Common myeloid progenitor, CD34-positive (primary cell): ENCODE measurements around the gene FASTK.

Source experiments
- CTCF ChIA-PET: fragments of 350-600 bp; sonication (Branson Sonifier 250); formaldehyde crosslinking; loops from one replicate; lab custom pipeline; 2021; ENCODE audit warnings: antibody characterized with exemption; lab: Charles Lee
- POLR2A ChIA-PET: fragments of 350-600 bp; sonication (Branson Sonifier 250); formaldehyde crosslinking; loops from one replicate; lab custom pipeline; 2021; ENCODE audit warnings: antibody characterized with exemption; lab: Charles Lee
- DNase-seq, 3 donors: peaks; one replicate each; pipeline versions ENCODE4 v3.0.0 to v3.0.0-alpha.2; 2013
- H3K27ac ChIP-seq, 2 experiments: 1 replicate in 1 of 2; 2 replicates in 1 of 2; pipeline ENCODE4 v1.7.0; 2013; ENCODE audit warnings: inconsistent platforms in 2 of 2, low read length in 2 of 2, mild to moderate bottlenecking in 2 of 2, low read depth in 1 of 2, moderate library complexity in 1 of 2; ENCODE audit not compliant: severe bottlenecking in 2 of 2, insufficient read depth in 1 of 2, poor library complexity in 1 of 2
- H3K27me3 ChIP-seq, 5 experiments: replicated peaks in 2 of 5; 1 replicate in 3 of 5; 2 replicates in 2 of 5; pipeline versions ENCODE4 v1.6.1 to v1.7.0; 2013; ENCODE audit warnings: low read length in 4 of 5, mild to moderate bottlenecking in 2 of 5, moderate library complexity in 2 of 5, inconsistent platforms in 1 of 5; ENCODE audit not compliant: insufficient read depth in 5 of 5, control insufficient read depth in 4 of 5
- H3K36me3 ChIP-seq, 4 experiments: 1 replicate in 2 of 4; 2 replicates in 2 of 4; pipeline versions ENCODE4 v1.6.1 to v1.7.0; 2013; ENCODE audit warnings: low read length in 3 of 4, control low read depth in 1 of 4, mild to moderate bottlenecking in 1 of 4; ENCODE audit not compliant: control insufficient read depth in 4 of 4, insufficient read depth in 4 of 4
- H3K4me1 ChIP-seq, 4 experiments: 1 replicate in 3 of 4; 2 replicates in 1 of 4; pipeline versions ENCODE4 v1.6.1 to v1.7.1; 2013; ENCODE audit warnings: low read length in 3 of 4, mild to moderate bottlenecking in 3 of 4, control low read depth in 1 of 4, inconsistent platforms in 1 of 4, moderate library complexity in 1 of 4; ENCODE audit not compliant: control insufficient read depth in 4 of 4, insufficient read depth in 4 of 4; ENCODE audit errors: control extremely low read depth in 1 of 4
- H3K4me3 ChIP-seq, 7 experiments: 1 replicate in 4 of 7; 2 replicates in 3 of 7; pipeline versions ENCODE4 v1.5.1 to v1.7.0; 2013; ENCODE audit warnings: mild to moderate bottlenecking in 7 of 7, low read length in 6 of 7, moderate library complexity in 6 of 7, inconsistent platforms in 2 of 7, low read depth in 2 of 7, control low read depth in 1 of 7; ENCODE audit not compliant: insufficient read depth in 4 of 7, control insufficient read depth in 1 of 7; ENCODE audit errors: extremely low read depth in 1 of 7
- H3K9me3 ChIP-seq, 5 experiments: 1 replicate in 4 of 5; 2 replicates in 1 of 5; pipeline versions ENCODE4 v1.6.1 to v1.7.1; 2013; ENCODE audit warnings: low read length in 4 of 5, mild to moderate bottlenecking in 2 of 5, inconsistent platforms in 1 of 5, low read depth in 1 of 5, moderate library complexity in 1 of 5; ENCODE audit not compliant: control insufficient read depth in 4 of 5, insufficient read depth in 2 of 5; ENCODE audit errors: control extremely low read depth in 1 of 5
- WGBS: methylation state at CpG from one replicate; pipeline ENCODE4 v1.1.5; 2013; ENCODE audit not compliant: insufficient coverage; 5-methylcytosine and 5-hydroxymethylcytosine counted together

FASTK gene

DNA sequence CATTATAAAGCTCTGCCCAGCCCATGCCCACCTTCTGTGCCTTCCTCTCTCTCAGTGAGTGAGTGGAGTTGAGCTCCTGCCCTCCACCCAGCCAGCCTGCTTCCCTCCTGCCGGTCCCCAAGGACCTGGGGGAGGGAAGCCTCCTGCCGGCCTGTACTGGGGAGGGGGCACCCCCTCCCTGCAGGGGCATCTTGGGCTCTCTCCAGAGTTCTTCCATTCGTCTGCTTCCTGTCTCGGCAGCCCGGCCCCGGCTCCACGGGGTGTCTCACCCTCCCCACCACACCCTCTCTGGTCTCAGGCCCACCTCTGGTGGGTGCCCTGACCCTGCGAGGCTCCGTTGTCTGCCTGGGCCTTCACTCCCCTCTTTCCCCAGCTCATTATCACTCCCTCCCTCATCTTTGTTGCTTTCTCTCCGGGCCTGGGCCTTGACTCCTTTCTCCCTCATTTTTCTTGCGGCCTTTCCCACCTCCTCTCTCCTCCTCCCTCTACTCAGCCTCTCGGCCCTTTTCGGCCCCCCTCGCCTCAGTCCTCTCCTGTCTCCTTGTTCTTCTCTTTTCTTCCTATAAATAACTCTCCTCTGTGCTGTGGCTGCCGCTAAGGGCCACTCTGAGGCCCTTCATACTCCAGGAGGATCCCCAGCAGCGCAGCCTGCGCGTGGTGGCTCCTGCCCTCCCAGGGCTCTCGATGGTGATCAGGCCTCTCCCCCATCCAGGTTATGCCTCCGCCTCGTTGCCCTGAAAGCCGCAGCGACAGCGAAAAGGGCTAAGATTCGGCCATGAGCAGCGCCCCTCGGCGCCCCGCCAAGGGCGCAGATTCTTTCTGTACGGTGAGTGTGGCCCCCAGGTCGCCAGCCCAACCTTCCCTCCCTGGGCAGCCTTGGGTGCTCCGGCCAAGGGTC, 19.1 kb downstream of the FASTK start:
- Histone ChIP-seq H3K36me3 (peaks cover 0 to 38% (median 26%) of the 10 kb centered on the region in 4 experiments), H3K27ac (peak overlapping the region in 1 of 2 experiments; percentile 66), H3K4me1 (peaks cover 5 to 43% (median 37%) of the 10 kb centered on the region in 4 experiments), H3K9me3 (no peaks in the 10 kb centered on the region), H3K4me3 (peak overlapping the region in 1 of 7 experiments; percentile 81), H3K27me3 (no peaks in the 10 kb centered on the region)
- CTCF ChIA-PET: interaction anchor here (0.8 to 7.2 kb wide), 8 partner anchors 10 to 51 kb away, joined by 3 to 64 read pairs (median 3); partner anchors contain the start of gene ABCB8
- POLR2A ChIA-PET: interaction anchor here (1.3 kb wide), 1 partner anchor 49 kb away, joined by 3 read pairs; no protein-coding TSS in a partner anchor
- whole genome bisulfite sequencing: 92% methylated on average over 30 of the region's 33 CpGs
- no peak for DNase-seq

- Histone ChIP-seq H3K36me3 (peaks cover 0 to 30% (median 21%) of the 10 kb centered on the region in 4 experiments), H3K27ac (peak overlapping the region in 1 of 2 experiments; percentile 66), H3K9me3 (no peaks in the 10 kb centered on the region), H3K4me1 (peaks cover 5 to 44% (median 37%) of the 10 kb centered on the region in 4 experiments), H3K4me3 (peak overlapping the region; percentile 57 to 98 (median 82)), H3K27me3 (no peaks in the 10 kb centered on the region)
- peak in 2 of 3 donors; percentile 25 to 38 for DNase-seq
- 27% methylated on average over 8 of the region's 21 CpGs for WGBS
- POLR2A ChIA-PET: interaction anchor here (1.3 kb wide), 1 partner anchor 50 kb away, joined by 3 read pairs; no protein-coding TSS in a partner anchor
- CTCF ChIA-PET: interaction anchor here (0.8 to 7.2 kb wide), 11 partner anchors 10 to 52 kb away, joined by 3 to 64 read pairs (median 4); partner anchors contain the start of genes ABCB8 and TMUB1
These were observed 20.0 kb downstream of the FASTK start for GRCh38 chr7:151060416-151061212.

DNA sequence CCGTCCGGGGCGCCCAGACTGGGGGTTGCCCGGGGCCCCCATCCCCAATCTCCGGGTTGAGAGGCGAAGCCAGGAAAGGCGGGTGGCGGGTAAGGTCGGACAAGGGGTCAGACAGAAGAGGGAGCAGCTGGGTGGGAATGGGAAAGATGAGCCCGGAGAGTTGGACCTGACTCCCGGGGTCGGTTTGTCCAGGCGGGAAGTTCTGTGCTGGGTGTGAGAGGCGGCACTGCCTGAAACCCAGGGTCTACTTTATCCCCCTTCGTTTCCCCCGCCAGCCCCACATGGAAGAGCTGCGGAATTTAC, 20.5 kb downstream of the FASTK start:
- Histone ChIP-seq H3K9me3 (no peaks in the 10 kb centered on the region), H3K27ac (peak overlapping the region in 1 of 2 experiments; percentile 66), H3K27me3 (no peaks in the 10 kb centered on the region), H3K36me3 (peaks cover 0 to 24% (median 15%) of the 10 kb centered on the region in 4 experiments), H3K4me1 (peaks cover 5 to 44% (median 37%) of the 10 kb centered on the region in 4 experiments), H3K4me3 (peak overlapping the region; percentile 57 to 98 (median 82))
- ChIA-PET POLR2A (interaction anchor here (1.3 kb wide), 1 partner anchor 50 kb away, joined by 3 read pairs; no protein-coding TSS in a partner anchor), CTCF (interaction anchor here (0.8 to 7.2 kb wide), 7 partner anchors 16 to 51 kb away, joined by 3 to 64 read pairs (median 6); partner anchors contain the start of genes ABCB8 and TMUB1)
- 3% methylated on average over 12 of the region's 17 CpGs for WGBS
- no peak for DNase-seq

DNA sequence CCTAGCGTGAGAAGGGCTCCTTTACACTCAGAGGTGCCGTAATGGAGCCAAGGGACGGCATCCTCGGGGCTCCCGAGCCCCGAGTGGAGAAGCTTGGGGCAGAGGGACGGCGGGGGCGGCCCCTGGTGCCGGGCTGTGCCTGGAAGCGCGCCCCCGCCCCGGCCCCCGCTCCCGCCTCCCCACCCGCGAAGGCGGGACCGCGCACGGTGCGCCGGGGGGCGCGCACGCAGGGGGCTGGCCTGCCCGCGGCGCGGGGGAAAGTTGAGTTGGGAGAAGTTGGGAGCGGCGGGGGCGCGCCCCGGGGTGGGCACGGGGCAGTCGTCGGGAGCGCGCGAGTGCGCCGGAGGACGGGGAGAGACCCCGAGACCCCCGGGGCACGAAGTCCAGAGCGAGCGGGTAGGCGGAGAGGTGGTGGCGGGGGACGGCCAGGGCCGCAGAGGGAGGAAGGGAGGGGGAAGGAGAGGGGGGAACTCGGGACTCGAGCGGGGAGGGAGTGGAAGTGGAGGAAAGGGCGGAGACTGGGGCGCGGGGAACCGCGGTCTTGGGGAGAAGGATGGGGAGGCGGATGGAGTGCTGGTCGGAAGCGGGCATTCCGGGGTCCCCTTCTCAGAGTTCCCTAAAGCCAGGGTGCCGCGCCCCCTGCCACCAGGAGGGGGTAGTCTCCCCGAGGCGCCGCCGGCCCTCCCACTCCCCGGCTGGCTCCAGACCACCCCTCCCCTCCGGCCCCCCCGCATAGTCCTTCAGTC, 21.1 kb downstream of the FASTK start, which contains the start of gene SLC4A2:
TSS of gene SLC4A2 (plus strand) at position 223 of the 746 bp plus-strand sequence. CDS start 2,399 bp downstream, outside the sequence.
- Histone ChIP-seq H3K9me3 (no peaks in the 10 kb centered on the region), H3K27ac (peak within 1 kb of the TSS; percentile 50 to 90), H3K4me3 (peak within 1 kb of the TSS; percentile 57 to 98 (median 82)), H3K27me3 (no peaks in the 10 kb centered on the region), H3K36me3 (peaks cover 0 to 19% (median 10%) of the 10 kb centered on the region in 4 experiments), H3K4me1 (peaks cover 5 to 44% (median 37%) of the 10 kb centered on the region in 4 experiments)
- ChIA-PET POLR2A (interaction anchor here (0.6 to 1.3 kb wide), 2 partner anchors 51 to 1274 kb away, joined by 3 read pairs; no protein-coding TSS in a partner anchor), CTCF (interaction anchor here (1.0 to 7.2 kb wide), 6 partner anchors 16 to 52 kb away, joined by 3 to 64 read pairs (median 6); partner anchors contain the start of genes ABCB8 and TMUB1)
- 0% methylated on average over 57 of the region's 75 CpGs for WGBS
- DNase-seq: peak; percentile 68 to 71 (median 71)

DNA sequence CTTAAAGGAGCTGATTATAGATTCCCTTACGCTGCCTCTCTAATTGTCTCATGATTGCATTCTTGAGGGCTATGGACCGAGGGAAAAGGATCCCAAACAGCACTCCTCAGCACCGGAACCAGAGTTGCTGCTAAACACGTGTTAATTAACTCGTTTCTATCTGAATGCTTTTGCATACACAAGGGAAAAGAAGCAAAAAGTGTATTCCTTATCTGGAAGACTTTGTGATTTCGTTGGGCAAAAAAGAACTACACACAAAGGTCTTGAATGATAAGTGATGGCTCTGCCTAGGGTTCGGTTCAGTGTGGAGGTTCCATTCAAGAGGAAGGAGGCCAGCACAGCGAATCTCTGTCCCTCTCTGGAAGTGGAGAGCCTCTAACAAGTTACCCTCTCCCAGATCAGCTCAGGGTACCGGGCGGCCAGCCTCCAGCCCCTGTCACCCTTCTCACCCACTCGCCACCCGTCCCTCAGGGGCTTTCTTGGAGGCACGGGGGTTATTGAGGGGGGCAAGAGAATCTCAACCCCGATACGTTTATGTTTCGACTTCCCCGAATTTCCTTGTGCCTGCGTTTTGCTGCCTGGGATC, 21.7 kb downstream of the FASTK start:
- DNase-seq: no peak
- peak overlapping the region; percentile 57 to 98 (median 82) for H3K4me3 ChIP-seq
- 0% methylated on average over 10 of the region's 18 CpGs for WGBS
- H3K27me3 ChIP-seq: no peaks in the 10 kb centered on the region
- ChIA-PET POLR2A (interaction anchor here (0.6 to 1.1 kb wide), 2 partner anchors 19 to 1275 kb away, joined by 3 to 4 read pairs; no protein-coding TSS in a partner anchor), CTCF (interaction anchor here (1.0 to 7.2 kb wide), 3 partner anchors 17 to 53 kb away, joined by 5 to 64 read pairs (median 5); partner anchors contain the start of gene ABCB8)
- H3K4me1 ChIP-seq: peaks cover 5 to 44% (median 37%) of the 10 kb centered on the region in 4 experiments
- H3K27ac ChIP-seq: peak overlapping the region in 1 of 2 experiments; percentile 90
- H3K36me3 ChIP-seq: peaks cover 0 to 14% (median 10%) of the 10 kb centered on the region in 4 experiments
- H3K9me3 ChIP-seq: no peaks in the 10 kb centered on the region
